ENCODE results near the gene CSAG1. TPM values are rescaled to one million over a fixed set of nuclear protein-coding genes. Genes with fewer than 3 reads are reported as not detected.
"Not testable (repeated sequence)": the region's sequence is repeated elsewhere in the genome, so short reads cannot be mapped to it uniquely, and the experiment has no call there.

CSAG1 gene, protein sequence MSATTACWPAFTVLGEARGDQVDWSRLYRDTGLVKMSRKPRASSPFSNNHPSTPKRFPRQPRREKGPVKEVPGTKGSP
- not detected in 2 replicates for total RNA-seq

DNA sequence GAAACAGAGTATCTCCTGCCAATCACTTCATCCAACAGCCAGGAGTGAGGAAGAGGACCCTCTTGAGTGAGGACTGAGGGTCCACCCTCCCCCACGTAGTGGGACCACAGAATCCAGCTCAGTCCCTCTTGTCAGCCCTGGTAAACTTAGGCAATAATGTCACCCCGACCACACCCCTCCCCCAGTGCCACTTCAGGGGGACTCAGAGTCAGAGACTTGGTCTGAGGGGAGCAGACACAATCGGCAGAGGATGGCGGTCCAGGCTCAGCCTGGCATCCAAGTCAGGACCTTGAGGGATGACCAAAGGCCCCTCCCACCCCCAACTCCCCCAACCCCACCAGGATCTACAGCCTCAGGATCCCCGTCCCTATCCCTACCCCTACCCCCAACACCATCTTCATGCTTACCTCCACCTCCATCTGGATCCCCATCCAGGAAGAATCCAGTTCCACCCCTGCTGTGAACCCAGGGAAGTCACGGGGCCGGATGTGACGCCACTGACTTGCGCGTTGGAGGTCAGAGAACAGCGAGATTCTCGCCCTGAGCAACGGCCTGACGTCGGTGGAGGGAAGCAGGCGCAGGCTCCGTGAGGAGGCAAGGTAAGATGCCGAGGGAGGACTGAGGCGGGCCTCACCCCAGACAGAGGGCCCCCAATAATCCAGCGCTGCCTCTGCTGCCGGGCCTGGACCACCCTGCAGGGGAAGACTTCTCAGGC, at the start of gene CSAG1, which contains the start of gene MAGEA12:
CSAG1 (minus strand) TSS at position 461 of the 715 bp plus-strand sequence. CDS start 1,261 bp downstream, outside the sequence.
MAGEA12 (plus strand) TSS at position 497 of the 715 bp plus-strand sequence. CDS start 2,405 bp downstream, outside the sequence.
- TF ChIP-seq, protein P1, sequence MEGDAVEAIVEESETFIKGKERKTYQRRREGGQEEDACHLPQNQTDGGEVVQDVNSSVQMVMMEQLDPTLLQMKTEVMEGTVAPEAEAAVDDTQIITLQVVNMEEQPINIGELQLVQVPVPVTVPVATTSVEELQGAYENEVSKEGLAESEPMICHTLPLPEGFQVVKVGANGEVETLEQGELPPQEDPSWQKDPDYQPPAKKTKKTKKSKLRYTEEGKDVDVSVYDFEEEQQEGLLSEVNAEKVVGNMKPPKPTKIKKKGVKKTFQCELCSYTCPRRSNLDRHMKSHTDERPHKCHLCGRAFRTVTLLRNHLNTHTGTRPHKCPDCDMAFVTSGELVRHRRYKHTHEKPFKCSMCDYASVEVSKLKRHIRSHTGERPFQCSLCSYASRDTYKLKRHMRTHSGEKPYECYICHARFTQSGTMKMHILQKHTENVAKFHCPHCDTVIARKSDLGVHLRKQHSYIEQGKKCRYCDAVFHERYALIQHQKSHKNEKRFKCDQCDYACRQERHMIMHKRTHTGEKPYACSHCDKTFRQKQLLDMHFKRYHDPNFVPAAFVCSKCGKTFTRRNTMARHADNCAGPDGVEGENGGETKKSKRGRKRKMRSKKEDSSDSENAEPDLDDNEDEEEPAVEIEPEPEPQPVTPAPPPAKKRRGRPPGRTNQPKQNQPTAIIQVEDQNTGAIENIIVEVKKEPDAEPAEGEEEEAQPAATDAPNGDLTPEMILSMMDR (IDR thresholded peaks at IDR 0.05; ENCODE audit: insufficient read depth, low read depth, low read length), result no peak
- H3K4me3 ChIP-seq (ENCODE audit: low read depth, low read length), result no peak within 1 kb of the TSS
- DNase-seq (ENCODE audit: low read depth), result no peak

DNA sequence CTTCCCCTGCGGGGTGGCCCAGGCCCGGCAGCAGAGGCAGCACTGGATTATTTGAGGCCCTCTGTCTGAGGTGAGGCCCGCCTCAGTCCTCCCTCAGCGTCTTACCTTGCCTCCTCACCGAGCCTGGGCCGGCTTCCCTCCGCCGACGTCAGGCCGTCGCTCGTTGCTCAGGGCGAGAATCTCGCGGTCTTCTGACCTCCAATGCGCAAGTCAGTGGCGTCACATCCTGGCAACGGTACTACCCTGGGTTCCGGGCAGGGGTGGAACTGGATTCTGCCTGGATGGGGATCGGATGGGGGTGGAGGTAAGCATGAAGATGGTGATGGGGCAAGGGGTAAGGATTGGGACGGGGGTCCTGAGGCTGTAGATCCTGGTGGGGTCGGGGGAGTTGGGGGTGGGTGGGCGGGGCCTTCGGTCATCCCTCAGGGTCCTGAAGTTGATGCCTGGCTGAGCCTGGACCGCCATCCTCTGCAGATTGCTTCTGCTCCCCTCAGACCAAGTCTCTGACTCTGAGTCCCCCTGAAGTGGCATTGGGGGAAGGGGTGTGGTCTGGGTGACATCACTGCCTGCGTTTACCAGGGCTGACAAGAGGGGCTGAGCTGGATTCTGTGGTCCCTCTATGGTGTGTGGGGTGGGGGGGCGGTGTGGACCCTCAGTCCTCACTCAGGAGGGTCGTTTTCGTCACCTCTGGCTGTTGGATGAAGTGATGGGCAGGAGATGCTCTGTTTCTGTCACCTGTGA, 36.2 kb upstream of the CSAG1 start, which contains the start of gene MAGEA6:
MAGEA6 (minus strand) TSS at position 141 of the 741 bp plus-strand sequence. CDS start 2,039 bp downstream, outside the sequence.
- not testable (repeated sequence) for DNase-seq (ENCODE audit: low read depth); H3K4me3 ChIP-seq (ENCODE audit: low read depth, low read length)

GRCh38 chrX:152766562-152766961, 33.0 kb upstream of the CSAG1 start:
- not testable (repeated sequence) for H3K4me3 ChIP-seq (ENCODE audit: low read depth, low read length); DNase-seq (ENCODE audit: low read depth)

- H3K4me3 ChIP-seq (ENCODE audit: low read depth, low read length); DNase-seq (ENCODE audit: low read depth): not testable (repeated sequence)
Measured at GRCh38 chrX:152761582-152761981, 28.1 kb upstream of the CSAG1 start.

GRCh38 chrX:152759544-152759943, 26.0 kb upstream of the CSAG1 start:
- not testable (repeated sequence) for H3K4me3 ChIP-seq (ENCODE audit: low read depth, low read length); DNase-seq (ENCODE audit: low read depth)

GRCh38 chrX:152758918-152759317, 25.4 kb upstream of the CSAG1 start, which contains the start of gene CSAG3:
Gene CSAG3 (plus strand): TSS chrX:152759218.
- DNase-seq (ENCODE audit: low read depth); H3K4me3 ChIP-seq (ENCODE audit: low read depth, low read length): not testable (repeated sequence)

- not testable (repeated sequence) for H3K4me3 ChIP-seq (ENCODE audit: low read depth, low read length); DNase-seq (ENCODE audit: low read depth)
Measured at GRCh38 chrX:152754871-152755270, 21.4 kb upstream of the CSAG1 start.

GRCh38 chrX:152753686-152754650, 20.4 kb upstream of the CSAG1 start, which contains the start of gene MAGEA2:
Gene MAGEA2 (minus strand): TSS chrX:152753842. CDS start chrX:152751363, 2,479 bp downstream.
- H3K4me3 ChIP-seq (ENCODE audit: low read depth, low read length); DNase-seq (ENCODE audit: low read depth): not testable (repeated sequence)

DNA sequence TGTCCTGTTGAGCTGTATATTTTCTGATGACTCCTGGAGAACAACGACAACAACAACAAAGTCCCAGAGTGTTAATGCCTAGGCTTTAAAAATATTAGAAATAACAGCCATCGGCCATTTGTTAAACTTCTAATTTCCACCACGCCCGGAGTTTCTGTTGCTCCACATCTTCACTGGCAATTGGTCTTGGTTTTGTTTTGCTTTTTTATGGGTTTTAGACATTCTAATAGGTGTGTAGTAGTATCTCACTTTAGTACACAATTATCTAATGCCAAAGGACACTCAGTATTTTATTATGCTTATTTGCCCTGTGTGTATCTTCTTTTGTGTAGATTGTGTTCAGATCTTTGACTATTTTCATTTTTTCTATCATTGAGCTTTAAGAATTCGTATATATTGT, 5.0 kb upstream of the CSAG1 start:
- H3K4me3 ChIP-seq (ENCODE audit: low read depth, low read length), result no peak overlapping the region
- DNase-seq (ENCODE audit: low read depth), result no peak
- TF ChIP-seq, protein P1 (IDR thresholded peaks at IDR 0.05; ENCODE audit: insufficient read depth, low read depth, low read length), result no peak

DNA sequence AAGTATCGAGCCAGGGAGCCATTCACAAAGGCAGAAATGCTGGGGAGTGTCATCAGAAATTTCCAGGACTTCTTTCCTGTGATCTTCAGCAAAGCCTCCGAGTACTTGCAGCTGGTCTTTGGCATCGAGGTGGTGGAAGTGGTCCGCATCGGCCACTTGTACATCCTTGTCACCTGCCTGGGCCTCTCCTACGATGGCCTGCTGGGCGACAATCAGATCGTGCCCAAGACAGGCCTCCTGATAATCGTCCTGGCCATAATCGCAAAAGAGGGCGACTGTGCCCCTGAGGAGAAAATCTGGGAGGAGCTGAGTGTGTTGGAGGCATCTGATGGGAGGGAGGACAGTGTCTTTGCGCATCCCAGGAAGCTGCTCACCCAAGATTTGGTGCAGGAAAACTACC, 3.0 kb upstream of the CSAG1 start:
- not testable (repeated sequence) for H3K4me3 ChIP-seq (ENCODE audit: low read depth, low read length); DNase-seq (ENCODE audit: low read depth)

All from fibroblast of villous mesenchyme (primary cell).